Measurements from ENCODE around the gene ASXL2.
A peak's percentile ranks its signal among the peaks of the same experiment; 100 is the strongest.

ASXL2 gene

GRCh38 chr2:25808006-25808383 lies 70.3 kb downstream of the ASXL2 start:
- TF ChIP-seq, protein P1, sequence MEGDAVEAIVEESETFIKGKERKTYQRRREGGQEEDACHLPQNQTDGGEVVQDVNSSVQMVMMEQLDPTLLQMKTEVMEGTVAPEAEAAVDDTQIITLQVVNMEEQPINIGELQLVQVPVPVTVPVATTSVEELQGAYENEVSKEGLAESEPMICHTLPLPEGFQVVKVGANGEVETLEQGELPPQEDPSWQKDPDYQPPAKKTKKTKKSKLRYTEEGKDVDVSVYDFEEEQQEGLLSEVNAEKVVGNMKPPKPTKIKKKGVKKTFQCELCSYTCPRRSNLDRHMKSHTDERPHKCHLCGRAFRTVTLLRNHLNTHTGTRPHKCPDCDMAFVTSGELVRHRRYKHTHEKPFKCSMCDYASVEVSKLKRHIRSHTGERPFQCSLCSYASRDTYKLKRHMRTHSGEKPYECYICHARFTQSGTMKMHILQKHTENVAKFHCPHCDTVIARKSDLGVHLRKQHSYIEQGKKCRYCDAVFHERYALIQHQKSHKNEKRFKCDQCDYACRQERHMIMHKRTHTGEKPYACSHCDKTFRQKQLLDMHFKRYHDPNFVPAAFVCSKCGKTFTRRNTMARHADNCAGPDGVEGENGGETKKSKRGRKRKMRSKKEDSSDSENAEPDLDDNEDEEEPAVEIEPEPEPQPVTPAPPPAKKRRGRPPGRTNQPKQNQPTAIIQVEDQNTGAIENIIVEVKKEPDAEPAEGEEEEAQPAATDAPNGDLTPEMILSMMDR (IDR thresholded peaks at IDR 0.05; ENCODE audit: insufficient read depth, low read length): no peak
- TF ChIP-seq GABPA (IDR thresholded peaks at IDR 0.05; ENCODE audit: low read depth) (no peak), SPI1 (IDR thresholded peaks at IDR 0.05; ENCODE audit: borderline replicate concordance, low read depth) (no peak), POLR2AphosphoS5 (IDR thresholded peaks at IDR 0.05; ENCODE audit: low read depth) (no peak)
- TF ChIP-seq, protein P2, sequence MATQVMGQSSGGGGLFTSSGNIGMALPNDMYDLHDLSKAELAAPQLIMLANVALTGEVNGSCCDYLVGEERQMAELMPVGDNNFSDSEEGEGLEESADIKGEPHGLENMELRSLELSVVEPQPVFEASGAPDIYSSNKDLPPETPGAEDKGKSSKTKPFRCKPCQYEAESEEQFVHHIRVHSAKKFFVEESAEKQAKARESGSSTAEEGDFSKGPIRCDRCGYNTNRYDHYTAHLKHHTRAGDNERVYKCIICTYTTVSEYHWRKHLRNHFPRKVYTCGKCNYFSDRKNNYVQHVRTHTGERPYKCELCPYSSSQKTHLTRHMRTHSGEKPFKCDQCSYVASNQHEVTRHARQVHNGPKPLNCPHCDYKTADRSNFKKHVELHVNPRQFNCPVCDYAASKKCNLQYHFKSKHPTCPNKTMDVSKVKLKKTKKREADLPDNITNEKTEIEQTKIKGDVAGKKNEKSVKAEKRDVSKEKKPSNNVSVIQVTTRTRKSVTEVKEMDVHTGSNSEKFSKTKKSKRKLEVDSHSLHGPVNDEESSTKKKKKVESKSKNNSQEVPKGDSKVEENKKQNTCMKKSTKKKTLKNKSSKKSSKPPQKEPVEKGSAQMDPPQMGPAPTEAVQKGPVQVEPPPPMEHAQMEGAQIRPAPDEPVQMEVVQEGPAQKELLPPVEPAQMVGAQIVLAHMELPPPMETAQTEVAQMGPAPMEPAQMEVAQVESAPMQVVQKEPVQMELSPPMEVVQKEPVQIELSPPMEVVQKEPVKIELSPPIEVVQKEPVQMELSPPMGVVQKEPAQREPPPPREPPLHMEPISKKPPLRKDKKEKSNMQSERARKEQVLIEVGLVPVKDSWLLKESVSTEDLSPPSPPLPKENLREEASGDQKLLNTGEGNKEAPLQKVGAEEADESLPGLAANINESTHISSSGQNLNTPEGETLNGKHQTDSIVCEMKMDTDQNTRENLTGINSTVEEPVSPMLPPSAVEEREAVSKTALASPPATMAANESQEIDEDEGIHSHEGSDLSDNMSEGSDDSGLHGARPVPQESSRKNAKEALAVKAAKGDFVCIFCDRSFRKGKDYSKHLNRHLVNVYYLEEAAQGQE (IDR thresholded peaks at IDR 0.05; ENCODE audit: insufficient replicate concordance, low read depth): no peak
- Histone ChIP-seq H3K27me3 (ENCODE audit: insufficient read depth, poor library complexity, severe bottlenecking) (no peaks in the 10 kb centered on the region), H3K27ac (replicated peaks) (no peak overlapping the region), H3K4me3 (replicated peaks; ENCODE audit: insufficient read depth, low read length) (no peak overlapping the region)
- DNase-seq (ENCODE audit: low read depth in 1 of 2, low spot score in 1 of 2): no peak

- TF ChIP-seq GABPA (IDR thresholded peaks at IDR 0.05; ENCODE audit: low read depth): no peak
- TF ChIP-seq SPI1 (IDR thresholded peaks at IDR 0.05; ENCODE audit: borderline replicate concordance, low read depth): no peak
- TF ChIP-seq POLR2AphosphoS5 (IDR thresholded peaks at IDR 0.05; ENCODE audit: low read depth): no peak
- TF ChIP-seq, protein P1 (IDR thresholded peaks at IDR 0.05; ENCODE audit: insufficient read depth, low read length): no peak
- TF ChIP-seq, protein P2 (IDR thresholded peaks at IDR 0.05; ENCODE audit: insufficient replicate concordance, low read depth): no peak
- Histone ChIP-seq H3K4me3 (replicated peaks; ENCODE audit: insufficient read depth, low read length) (no peak overlapping the region), H3K27me3 (ENCODE audit: insufficient read depth, poor library complexity, severe bottlenecking) (no peaks in the 10 kb centered on the region), H3K27ac (replicated peaks) (no peak overlapping the region)
- no peak for DNase-seq (ENCODE audit: low read depth in 1 of 2, low spot score in 1 of 2)
Observed at GRCh38 chr2:25806941-25807340, 71.3 kb downstream of the ASXL2 start.

GRCh38 chr2:25805987-25806386 lies 72.3 kb downstream of the ASXL2 start:
- no peaks in the 10 kb centered on the region for H3K27me3 ChIP-seq (ENCODE audit: insufficient read depth, poor library complexity, severe bottlenecking)
- TF ChIP-seq, protein P1 (IDR thresholded peaks at IDR 0.05; ENCODE audit: insufficient read depth, low read length): no peak
- peak; percentile 58 for TF ChIP-seq SPI1 (IDR thresholded peaks at IDR 0.05; ENCODE audit: borderline replicate concordance, low read depth)
- DNase-seq (ENCODE audit: low read depth in 1 of 2, low spot score in 1 of 2): no peak
- H3K4me3 ChIP-seq (replicated peaks; ENCODE audit: insufficient read depth, low read length): no peak overlapping the region
- H3K27ac ChIP-seq (replicated peaks): no peak overlapping the region

DNA sequence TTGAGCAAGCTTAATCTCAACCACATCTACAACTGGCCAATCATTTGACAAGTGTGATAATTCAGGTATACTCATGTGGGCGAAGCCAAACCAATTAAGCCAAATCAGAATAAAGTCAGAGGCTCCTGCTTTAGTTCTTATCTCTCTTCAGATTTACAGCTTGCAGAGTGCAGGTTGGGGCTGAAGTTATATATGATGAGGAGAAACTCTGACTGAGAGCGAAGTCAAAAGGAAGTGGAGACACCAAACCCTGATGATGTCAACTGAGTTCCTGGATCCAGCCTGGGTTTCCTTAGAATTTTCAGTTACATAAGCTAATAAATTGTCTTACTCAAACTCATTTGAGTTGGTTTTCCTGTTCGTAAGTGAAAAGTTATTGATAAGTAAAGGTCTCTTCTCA lies 73.9 kb downstream of the ASXL2 start:
- TF ChIP-seq, protein P2 (IDR thresholded peaks at IDR 0.05; ENCODE audit: insufficient replicate concordance, low read depth): no peak
- TF ChIP-seq POLR2AphosphoS5 (IDR thresholded peaks at IDR 0.05; ENCODE audit: low read depth) (no peak), SPI1 (IDR thresholded peaks at IDR 0.05; ENCODE audit: borderline replicate concordance, low read depth) (no peak), GABPA (IDR thresholded peaks at IDR 0.05; ENCODE audit: low read depth) (no peak)
- TF ChIP-seq, protein P1 (IDR thresholded peaks at IDR 0.05; ENCODE audit: insufficient read depth, low read length): no peak

More for the DNA sequence above, 73.9 kb downstream of the ASXL2 start:
- DNase-seq (ENCODE audit: low read depth in 1 of 2, low spot score in 1 of 2): no peak
- H3K4me3 ChIP-seq (replicated peaks; ENCODE audit: insufficient read depth, low read length): no peak overlapping the region
- H3K27me3 ChIP-seq (ENCODE audit: insufficient read depth, poor library complexity, severe bottlenecking): no peaks in the 10 kb centered on the region
- H3K27ac ChIP-seq (replicated peaks): no peak overlapping the region
